ENCODE data around the gene DPM2.

The DPM2 gene

GRCh38 chr9:127915801-127916719 lies 21.6 kb downstream of the DPM2 start:
- H3K4me3 ChIP-seq (ENCODE audit: control insufficient read depth, low read depth, low read length), result peak overlapping the region; percentile 74
- DNase-seq (ENCODE audit: low read depth), result no peak
- TF ChIP-seq, protein P1, sequence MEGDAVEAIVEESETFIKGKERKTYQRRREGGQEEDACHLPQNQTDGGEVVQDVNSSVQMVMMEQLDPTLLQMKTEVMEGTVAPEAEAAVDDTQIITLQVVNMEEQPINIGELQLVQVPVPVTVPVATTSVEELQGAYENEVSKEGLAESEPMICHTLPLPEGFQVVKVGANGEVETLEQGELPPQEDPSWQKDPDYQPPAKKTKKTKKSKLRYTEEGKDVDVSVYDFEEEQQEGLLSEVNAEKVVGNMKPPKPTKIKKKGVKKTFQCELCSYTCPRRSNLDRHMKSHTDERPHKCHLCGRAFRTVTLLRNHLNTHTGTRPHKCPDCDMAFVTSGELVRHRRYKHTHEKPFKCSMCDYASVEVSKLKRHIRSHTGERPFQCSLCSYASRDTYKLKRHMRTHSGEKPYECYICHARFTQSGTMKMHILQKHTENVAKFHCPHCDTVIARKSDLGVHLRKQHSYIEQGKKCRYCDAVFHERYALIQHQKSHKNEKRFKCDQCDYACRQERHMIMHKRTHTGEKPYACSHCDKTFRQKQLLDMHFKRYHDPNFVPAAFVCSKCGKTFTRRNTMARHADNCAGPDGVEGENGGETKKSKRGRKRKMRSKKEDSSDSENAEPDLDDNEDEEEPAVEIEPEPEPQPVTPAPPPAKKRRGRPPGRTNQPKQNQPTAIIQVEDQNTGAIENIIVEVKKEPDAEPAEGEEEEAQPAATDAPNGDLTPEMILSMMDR (IDR thresholded peaks at IDR 0.05; ENCODE audit: control insufficient read depth, insufficient read depth, low read depth, low read length, missing control alignments), result no peak

DNA sequence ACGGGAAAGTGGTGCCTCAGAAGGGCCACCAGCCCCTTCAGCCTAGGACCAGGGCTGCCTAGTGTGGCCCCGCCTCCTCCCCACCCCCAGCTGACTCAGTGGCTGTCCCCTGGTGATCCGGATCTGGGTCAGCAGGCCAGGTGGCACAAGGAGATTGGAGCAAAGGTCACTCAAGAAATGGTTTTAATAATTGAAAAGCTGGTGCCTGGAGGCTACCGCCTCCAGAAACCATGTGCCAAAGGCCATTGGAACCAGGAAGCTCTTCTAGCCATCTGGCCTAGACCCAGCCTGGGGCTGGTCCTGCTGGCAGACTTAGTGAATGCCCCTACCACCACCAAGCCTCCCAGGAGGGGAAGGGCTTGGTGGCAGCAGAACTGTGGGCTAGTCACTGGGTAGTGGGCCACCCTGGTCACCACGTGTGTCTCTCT lies 22.3 kb downstream of the DPM2 start:
- no peak overlapping the region for H3K4me3 ChIP-seq (ENCODE audit: control insufficient read depth, low read depth, low read length)
- TF ChIP-seq, protein P1 (IDR thresholded peaks at IDR 0.05; ENCODE audit: control insufficient read depth, insufficient read depth, low read depth, low read length, missing control alignments), result no peak
- no peak for DNase-seq (ENCODE audit: low read depth)

- DNase-seq (ENCODE audit: low read depth), result no peak
- TF ChIP-seq, protein P1 (IDR thresholded peaks at IDR 0.05; ENCODE audit: control insufficient read depth, insufficient read depth, low read depth, low read length, missing control alignments), result no peak
- H3K4me3 ChIP-seq (ENCODE audit: control insufficient read depth, low read depth, low read length), result no peak overlapping the region
Measured at GRCh38 chr9:127913682-127914081, 24.0 kb downstream of the DPM2 start.

GRCh38 chr9:127912882-127913281 lies 24.8 kb downstream of the DPM2 start:
- TF ChIP-seq, protein P1 (IDR thresholded peaks at IDR 0.05; ENCODE audit: control insufficient read depth, insufficient read depth, low read depth, low read length, missing control alignments), result no peak
- no peak overlapping the region for H3K4me3 ChIP-seq (ENCODE audit: control insufficient read depth, low read depth, low read length)
- DNase-seq (ENCODE audit: low read depth), result no peak

DNA sequence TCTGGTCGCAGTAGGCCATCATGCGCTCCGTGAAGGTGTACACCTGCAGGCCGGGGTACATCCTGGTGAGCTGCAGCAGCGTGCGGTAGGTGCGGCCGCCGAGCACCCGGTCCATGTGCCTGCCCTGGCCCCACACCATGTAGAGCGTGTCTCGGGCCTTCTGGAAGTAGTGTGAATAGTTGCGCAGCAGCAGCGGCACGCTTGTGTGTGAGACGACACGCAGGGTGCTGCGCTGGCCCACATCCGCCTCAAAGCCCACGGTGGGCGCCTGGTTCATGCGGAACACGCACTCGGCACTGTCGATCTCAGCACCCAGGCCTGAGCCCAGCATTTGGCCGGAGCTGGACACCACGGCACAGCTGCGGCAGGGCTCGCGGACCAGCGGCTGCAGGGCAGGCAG lies 25.4 kb downstream of the DPM2 start:
- TF ChIP-seq, protein P1 (IDR thresholded peaks at IDR 0.05; ENCODE audit: control insufficient read depth, insufficient read depth, low read depth, low read length, missing control alignments), result no peak
- no peak for DNase-seq (ENCODE audit: low read depth)
- H3K4me3 ChIP-seq (ENCODE audit: control insufficient read depth, low read depth, low read length), result no peak overlapping the region

DNA sequence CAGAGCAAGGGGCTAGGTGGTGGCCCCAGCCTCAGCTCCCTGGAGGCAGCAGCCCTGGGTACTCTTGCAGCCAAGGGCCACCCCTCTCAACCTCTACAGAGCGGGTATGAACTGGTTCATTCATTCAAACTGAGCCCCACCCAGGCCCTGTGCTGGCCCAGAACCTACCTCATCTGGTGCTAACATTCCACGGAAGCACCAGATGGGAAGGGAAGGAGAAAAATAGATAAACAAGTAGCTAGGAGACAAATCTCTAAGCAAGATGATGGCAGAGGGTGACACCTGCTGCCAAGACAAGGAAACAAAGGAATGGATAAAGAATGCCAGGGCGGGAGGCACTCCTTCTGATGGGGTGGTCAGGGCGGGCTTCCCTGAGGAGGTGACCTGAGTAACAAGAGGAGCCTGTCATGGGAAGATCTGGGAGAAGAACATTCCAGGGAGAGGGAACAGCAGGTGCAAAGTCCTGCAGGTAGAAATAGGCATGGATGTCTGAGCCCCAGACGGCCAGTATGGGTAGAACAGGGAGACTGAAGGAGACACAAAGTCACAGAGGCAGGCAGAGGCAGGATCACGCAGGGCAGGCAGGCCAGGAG lies 26.9 kb downstream of the DPM2 start:
- TF ChIP-seq, protein P1 (IDR thresholded peaks at IDR 0.05; ENCODE audit: control insufficient read depth, insufficient read depth, low read depth, low read length, missing control alignments), result peak; percentile 46
- no peak for DNase-seq (ENCODE audit: low read depth)
- no peak overlapping the region for H3K4me3 ChIP-seq (ENCODE audit: control insufficient read depth, low read depth, low read length)
